GM18909 (cell line): ENCODE measurements around the gene PDK2.

ENCODE experiments used
- ATAC-seq: cut with Tn5 transposase; IDR thresholded peaks from one replicate; pipeline ENCODE4 v1.9.1; 2021; ENCODE audit warnings: mild to moderate bottlenecking; ENCODE audit not compliant: unreplicated experiment, poor library complexity

PDK2 gene

DNA sequence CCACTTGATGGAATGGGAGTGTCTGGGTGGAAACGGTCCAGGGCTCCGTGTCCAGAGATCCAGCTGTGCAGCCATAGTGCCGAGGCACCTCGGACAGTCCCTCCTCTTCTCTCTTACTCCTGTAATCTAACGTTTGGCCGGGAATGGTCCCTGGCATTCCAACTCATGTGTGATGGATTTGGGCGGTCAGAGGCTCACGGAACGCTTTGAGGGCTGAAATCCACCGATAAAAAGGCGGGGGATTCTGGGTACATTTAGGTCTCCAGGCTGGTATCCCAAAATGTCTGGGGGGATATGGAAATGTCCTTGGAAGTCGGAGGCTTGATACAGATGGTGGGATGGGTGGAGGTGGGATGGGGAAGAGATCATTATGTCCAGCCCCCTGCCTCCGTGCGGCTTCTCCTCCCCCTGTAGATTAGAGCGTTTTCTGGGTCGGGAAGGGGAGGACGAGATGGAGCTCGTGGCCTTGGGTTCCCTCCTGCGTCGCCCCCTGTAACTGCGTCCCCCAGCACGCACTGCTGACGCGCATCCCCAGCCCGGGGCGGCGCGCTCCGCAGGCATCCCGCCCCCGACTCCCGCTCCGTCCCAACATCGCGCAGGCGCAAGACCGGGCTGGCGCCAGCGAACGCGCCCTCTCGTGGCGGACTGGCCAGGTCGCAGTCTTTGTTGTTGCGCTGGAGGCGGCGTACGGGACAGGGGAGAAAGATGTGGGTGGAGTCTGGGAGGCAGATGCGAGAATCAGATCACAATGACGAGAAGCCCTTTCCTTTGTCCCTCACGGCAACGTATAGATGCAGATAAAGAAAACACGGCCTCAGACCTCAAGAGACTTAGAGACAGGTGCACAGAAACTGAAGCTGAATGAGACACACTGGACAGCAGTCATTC is 66.1 kb downstream of the PDK2 start:
- peak; percentile 89 for ATAC-seq
